A673 (cell line): ENCODE data around the gene TAGAP.

Source experiments
- EZH2 ChIP-seq: fragments of 200-600 bp; sonication (generic); IDR thresholded peaks from 2 replicates; pipeline ENCODE4 v1.6.1; 2017; ENCODE audit warnings: borderline replicate concordance, low read depth, mild to moderate bottlenecking, mixed read lengths, antibody characterized with exemption, low read length; ENCODE audit not compliant: poor library complexity, severe bottlenecking
- TF ChIP-seq, protein P1 (sequence below): fragments of 300-800, 200-600 bp; sonication (generic); conservative IDR thresholded peaks from 2 replicates; pipeline ENCODE4 v1.5.1; 2017; ENCODE audit warnings: low read depth, mild to moderate bottlenecking, antibody characterized with exemption, low read length, moderate library complexity, mixed read lengths

DNA sequence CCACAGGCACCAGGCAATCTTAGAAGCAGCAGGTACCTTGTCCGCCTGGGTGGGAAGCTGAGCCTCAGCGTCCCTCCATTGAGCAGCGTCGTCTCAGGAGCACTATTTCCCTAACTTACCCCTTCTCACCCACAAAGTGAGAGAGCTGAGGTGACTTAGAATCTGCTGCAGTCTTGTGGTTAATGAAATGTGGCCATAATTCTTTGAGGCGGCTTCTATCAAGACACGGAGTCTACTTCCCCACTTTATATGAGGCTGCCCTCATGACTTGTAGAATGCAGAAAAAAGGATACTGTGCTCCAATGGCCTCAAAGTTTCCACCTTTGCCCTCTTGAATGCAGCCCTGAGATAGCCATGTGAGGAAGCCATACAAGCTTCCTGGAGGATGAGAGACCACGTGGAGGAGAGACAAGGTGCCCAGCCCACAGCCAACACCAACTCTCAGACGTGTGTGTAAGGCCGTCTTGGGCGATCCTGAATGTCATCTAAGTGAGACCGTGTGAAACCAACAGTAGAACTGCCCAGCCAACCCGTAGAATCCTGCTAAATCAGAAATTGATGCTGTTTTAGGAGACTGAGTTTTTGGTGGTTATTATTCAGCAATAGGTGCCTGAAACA lies 9.1 kb upstream of the TAGAP start:
- TF ChIP-seq, protein P1, sequence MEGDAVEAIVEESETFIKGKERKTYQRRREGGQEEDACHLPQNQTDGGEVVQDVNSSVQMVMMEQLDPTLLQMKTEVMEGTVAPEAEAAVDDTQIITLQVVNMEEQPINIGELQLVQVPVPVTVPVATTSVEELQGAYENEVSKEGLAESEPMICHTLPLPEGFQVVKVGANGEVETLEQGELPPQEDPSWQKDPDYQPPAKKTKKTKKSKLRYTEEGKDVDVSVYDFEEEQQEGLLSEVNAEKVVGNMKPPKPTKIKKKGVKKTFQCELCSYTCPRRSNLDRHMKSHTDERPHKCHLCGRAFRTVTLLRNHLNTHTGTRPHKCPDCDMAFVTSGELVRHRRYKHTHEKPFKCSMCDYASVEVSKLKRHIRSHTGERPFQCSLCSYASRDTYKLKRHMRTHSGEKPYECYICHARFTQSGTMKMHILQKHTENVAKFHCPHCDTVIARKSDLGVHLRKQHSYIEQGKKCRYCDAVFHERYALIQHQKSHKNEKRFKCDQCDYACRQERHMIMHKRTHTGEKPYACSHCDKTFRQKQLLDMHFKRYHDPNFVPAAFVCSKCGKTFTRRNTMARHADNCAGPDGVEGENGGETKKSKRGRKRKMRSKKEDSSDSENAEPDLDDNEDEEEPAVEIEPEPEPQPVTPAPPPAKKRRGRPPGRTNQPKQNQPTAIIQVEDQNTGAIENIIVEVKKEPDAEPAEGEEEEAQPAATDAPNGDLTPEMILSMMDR, result no peak
- TF ChIP-seq EZH2, result no peak
